Measurements from ENCODE around the gene TMEM109.

The TMEM109 gene

GRCh38 chr11:60932605-60933356, 18.8 kb downstream of the TMEM109 start:
- peak; percentile 35 for DNase-seq (ENCODE audit: extremely low read depth, insufficient read length)
- peaks cover 4% of the 10 kb centered on the region for H3K36me3 ChIP-seq (ENCODE audit: control insufficient read depth, insufficient read depth, low read length)
- H3K4me3 ChIP-seq (replicated peaks; ENCODE audit: low read depth, low read length), result no peak overlapping the region
- H3K27me3 ChIP-seq (replicated peaks; ENCODE audit: control insufficient read depth, insufficient read depth, low read length), result no peaks in the 10 kb centered on the region
- no peak for TF ChIP-seq CTCF (IDR thresholded peaks at IDR 0.05; ENCODE audit: insufficient read depth, low read length, poor library complexity, severe bottlenecking)

- H3K4me3 ChIP-seq (replicated peaks; ENCODE audit: low read depth, low read length), result no peak overlapping the region
- DNase-seq (ENCODE audit: extremely low read depth, insufficient read length), result peak; percentile 28
- TF ChIP-seq CTCF (IDR thresholded peaks at IDR 0.05; ENCODE audit: insufficient read depth, low read length, poor library complexity, severe bottlenecking), result no peak
- no peaks in the 10 kb centered on the region for H3K27me3 ChIP-seq (replicated peaks; ENCODE audit: control insufficient read depth, insufficient read depth, low read length)
- peaks cover 10% of the 10 kb centered on the region for H3K36me3 ChIP-seq (ENCODE audit: control insufficient read depth, insufficient read depth, low read length)
These were observed 19.6 kb downstream of the TMEM109 start for GRCh38 chr11:60933416-60934123.

GRCh38 chr11:60934124-60934789, 20.3 kb downstream of the TMEM109 start:
- Histone ChIP-seq H3K27me3 (replicated peaks; ENCODE audit: control insufficient read depth, insufficient read depth, low read length) (no peaks in the 10 kb centered on the region), H3K4me3 (replicated peaks; ENCODE audit: low read depth, low read length) (no peak overlapping the region), H3K36me3 (ENCODE audit: control insufficient read depth, insufficient read depth, low read length) (peaks cover 15% of the 10 kb centered on the region)
- TF ChIP-seq CTCF (IDR thresholded peaks at IDR 0.05; ENCODE audit: insufficient read depth, low read length, poor library complexity, severe bottlenecking), result no peak
- peak; percentile 38 for DNase-seq (ENCODE audit: extremely low read depth, insufficient read length)

- TF ChIP-seq CTCF (IDR thresholded peaks at IDR 0.05; ENCODE audit: insufficient read depth, low read length, poor library complexity, severe bottlenecking), result no peak
- Histone ChIP-seq H3K36me3 (ENCODE audit: control insufficient read depth, insufficient read depth, low read length) (peaks cover 18% of the 10 kb centered on the region), H3K27me3 (replicated peaks; ENCODE audit: control insufficient read depth, insufficient read depth, low read length) (no peaks in the 10 kb centered on the region), H3K4me3 (replicated peaks; ENCODE audit: low read depth, low read length) (no peak overlapping the region)
- DNase-seq (ENCODE audit: extremely low read depth, insufficient read length), result peak; percentile 25
These were observed 21.0 kb downstream of the TMEM109 start for GRCh38 chr11:60934790-60935605.

- no peak for DNase-seq (ENCODE audit: extremely low read depth, insufficient read length)
- no peak for TF ChIP-seq CTCF (IDR thresholded peaks at IDR 0.05; ENCODE audit: insufficient read depth, low read length, poor library complexity, severe bottlenecking)
- no peaks in the 10 kb centered on the region for H3K27me3 ChIP-seq (replicated peaks; ENCODE audit: control insufficient read depth, insufficient read depth, low read length)
- no peak overlapping the region for H3K4me3 ChIP-seq (replicated peaks; ENCODE audit: low read depth, low read length)
- peaks cover 23% of the 10 kb centered on the region for H3K36me3 ChIP-seq (ENCODE audit: control insufficient read depth, insufficient read depth, low read length)
These were observed 21.9 kb downstream of the TMEM109 start for GRCh38 chr11:60935676-60936442.
